Stimulated activated CD4-positive, alpha-beta T cell treated with anti-CD3 and anti-CD28 coated beads, Interleukin-12 subunit alpha, Interleukin-12 subunit beta, amount 100 ng/mL, for 48 hours (primary cell): ENCODE data around the gene CYP2W1.

Source experiments
- DNase-seq, 3 donors: peaks; one replicate each; pipeline ENCODE4 v3.0.0-alpha.2; 2020; ENCODE audit warnings: low read depth in 2 of 3, low spot score in 1 of 3

Gene CYP2W1

GRCh38 chr7:981793-982510 is 1.0 kb upstream of the CYP2W1 start:
- DNase-seq, result no peak

GRCh38 chr7:982511-983003 is 424 bp upstream of the CYP2W1 start:
- DNase-seq, result no peak

- DNase-seq, result no peak
These were observed 663 bp downstream of the CYP2W1 start for GRCh38 chr7:983616-984071.

- DNase-seq, result no peak
These were observed 1.6 kb downstream of the CYP2W1 start for GRCh38 chr7:984361-985126.

GRCh38 chr7:985127-985416 is 2.1 kb downstream of the CYP2W1 start:
- DNase-seq, result no peak

GRCh38 chr7:985915-986741 is 3.1 kb downstream of the CYP2W1 start:
- DNase-seq, result no peak

- no peak for DNase-seq
These were observed 4.1 kb downstream of the CYP2W1 start for GRCh38 chr7:986766-987751.

- DNase-seq, result no peak
These were observed 4.9 kb downstream of the CYP2W1 start for GRCh38 chr7:987909-988308.

GRCh38 chr7:988426-988911 is 5.5 kb downstream of the CYP2W1 start:
- DNase-seq, result no peak

GRCh38 chr7:988963-989529 is 6.1 kb downstream of the CYP2W1 start:
- DNase-seq, result no peak

- no peak for DNase-seq
These were observed 7.5 kb downstream of the CYP2W1 start for GRCh38 chr7:990352-990932.

GRCh38 chr7:990933-991728 is 8.2 kb downstream of the CYP2W1 start:
- DNase-seq, result no peak

GRCh38 chr7:991729-992656 is 9.0 kb downstream of the CYP2W1 start:
- DNase-seq, result no peak

- peak; percentile 89 to 95 (median 94) for DNase-seq
These were observed 10.0 kb downstream of the CYP2W1 start for GRCh38 chr7:992709-993607.

- DNase-seq, result no peak
These were observed 11.8 kb downstream of the CYP2W1 start for GRCh38 chr7:994592-995308.

- DNase-seq, result no peak
These were observed 12.6 kb downstream of the CYP2W1 start for GRCh38 chr7:995571-995970.
